H9 (cell line): Measurements from ENCODE around the gene XRCC3. TPM values are rescaled to one million over a fixed set of nuclear protein-coding genes. Genes with fewer than 3 reads are reported as not detected.

Experiments used
- DNase-seq: peaks from one replicate; pipeline ENCODE4 v3.0.0-alpha.2; 2017
- H2AFZ ChIP-seq: one replicate; pipeline ENCODE4 v1.6.1; 2013; ENCODE audit warnings: mild to moderate bottlenecking, low read length, control low read depth, moderate library complexity
- H2AK5ac ChIP-seq: 2 replicates; pipeline ENCODE4 v1.6.1; 2013; ENCODE audit warnings: low read length, control low read depth, mixed read lengths; ENCODE audit not compliant: insufficient read length
- H2BK120ac ChIP-seq: one replicate; pipeline ENCODE4 v1.6.1; 2013; ENCODE audit warnings: low read depth, mild to moderate bottlenecking, low read length, control low read depth, inconsistent platforms; ENCODE audit not compliant: poor library complexity, severe bottlenecking
- H2BK12ac ChIP-seq: 2 replicates; pipeline ENCODE4 v1.6.1; 2013; ENCODE audit warnings: low read length, control low read depth, mixed read lengths, low read depth; ENCODE audit not compliant: insufficient read length
- H2BK15ac ChIP-seq: 2 replicates; pipeline ENCODE4 v1.6.1; 2013; ENCODE audit warnings: low read depth, low read length, control low read depth
- H2BK20ac ChIP-seq: one replicate; pipeline ENCODE4 v1.6.1; 2013; ENCODE audit warnings: low read depth, mild to moderate bottlenecking, low read length, control low read depth, inconsistent platforms; ENCODE audit not compliant: poor library complexity, severe bottlenecking
- H2BK5ac ChIP-seq: 2 replicates; pipeline ENCODE4 v1.6.1; 2013; ENCODE audit warnings: low read length, control low read depth, mixed read lengths; ENCODE audit not compliant: insufficient read length
- H3K14ac ChIP-seq: 2 replicates; pipeline ENCODE4 v1.6.1; 2013; ENCODE audit warnings: low read length, control low read depth; ENCODE audit not compliant: insufficient read depth
- H3K18ac ChIP-seq: 2 replicates; pipeline ENCODE4 v1.6.1; 2013; ENCODE audit warnings: low read depth, mild to moderate bottlenecking, mixed read lengths, low read length, control low read depth; ENCODE audit not compliant: insufficient read length
- H3K23ac ChIP-seq: 2 replicates; pipeline ENCODE4 v1.6.1; 2013; ENCODE audit warnings: low read length, control low read depth, mixed read lengths, low read depth; ENCODE audit not compliant: insufficient read length
- H3K23me2 ChIP-seq: 2 replicates; pipeline ENCODE4 v1.6.1; 2013; ENCODE audit warnings: low read depth, mild to moderate bottlenecking, mixed read lengths, low read length, control low read depth; ENCODE audit not compliant: insufficient read length, poor library complexity, severe bottlenecking
- H3K27ac ChIP-seq: 2 replicates; pipeline ENCODE4 v1.5.1; 2013; ENCODE audit warnings: low read length, control low read depth, mixed read lengths, low read depth; ENCODE audit not compliant: insufficient read length
- H3K27me3 ChIP-seq: 2 replicates; pipeline ENCODE4 v1.6.1; 2013; ENCODE audit warnings: low read length, control low read depth, inconsistent platforms; ENCODE audit not compliant: insufficient read depth
- H3K4ac ChIP-seq: 2 replicates; pipeline ENCODE4 v1.6.1; 2013; ENCODE audit warnings: low read depth, mild to moderate bottlenecking, control low read depth, inconsistent platforms, low read length, moderate library complexity
- H3K4me1 ChIP-seq: 2 replicates; pipeline ENCODE4 v1.6.1; 2013; ENCODE audit warnings: low read length, control low read depth, inconsistent platforms; ENCODE audit not compliant: insufficient read depth
- H3K4me2 ChIP-seq: 2 replicates; pipeline ENCODE4 v1.6.1; 2013; ENCODE audit warnings: low read length, control low read depth, mixed read lengths; ENCODE audit not compliant: insufficient read length, insufficient read depth
- H3K56ac ChIP-seq: 2 replicates; pipeline ENCODE4 v1.6.1; 2013; ENCODE audit warnings: low read depth, mild to moderate bottlenecking, mixed read lengths, low read length, control low read depth; ENCODE audit not compliant: insufficient read length
- H3K79me1 ChIP-seq: 2 replicates; pipeline ENCODE4 v1.6.1; 2013; ENCODE audit warnings: low read depth, mild to moderate bottlenecking, moderate library complexity, low read length, control low read depth, inconsistent platforms; ENCODE audit not compliant: insufficient read depth, poor library complexity, severe bottlenecking
- H3K79me2 ChIP-seq: 2 replicates; pipeline ENCODE4 v1.6.1; 2013; ENCODE audit warnings: low read length, control low read depth, inconsistent platforms; ENCODE audit not compliant: insufficient read depth
- H3K9ac ChIP-seq: 2 replicates; pipeline ENCODE4 v1.6.1; 2013; ENCODE audit warnings: low read length, control low read depth, mixed read lengths; ENCODE audit not compliant: insufficient read length; ENCODE audit errors: extremely low read depth
- H3K9me3 ChIP-seq: one replicate; pipeline ENCODE4 v1.6.1; 2013; ENCODE audit warnings: low read depth, low read length, inconsistent platforms; ENCODE audit not compliant: control insufficient read depth
- H3T11ph ChIP-seq: one replicate; pipeline ENCODE4 v1.6.1; 2013; ENCODE audit warnings: mild to moderate bottlenecking, low read length, control low read depth, inconsistent platforms
- H4K20me1 ChIP-seq: one replicate; pipeline ENCODE4 v1.6.1; 2013; ENCODE audit not compliant: control insufficient read depth, insufficient read length, insufficient read depth
- H4K5ac ChIP-seq: 2 replicates; pipeline ENCODE4 v1.6.1; 2013; ENCODE audit warnings: low read depth, mild to moderate bottlenecking, mixed read lengths, low read length, control low read depth; ENCODE audit not compliant: insufficient read length
- H4K8ac ChIP-seq: replicated peaks from 2 replicates; pipeline ENCODE4 v1.6.1; 2013; ENCODE audit warnings: low read length, control low read depth, mixed read lengths, low read depth; ENCODE audit not compliant: insufficient read length
- H4K91ac ChIP-seq: 2 replicates; pipeline ENCODE4 v1.6.1; 2013; ENCODE audit warnings: low read depth, mild to moderate bottlenecking, moderate library complexity, mixed read lengths, low read length, control low read depth; ENCODE audit not compliant: insufficient read length
- H3K27ac Mint-ChIP-seq, 3 experiments: 2 replicates in 2 of 3; 3 replicates in 1 of 3; pipeline ENCODE4 v1.8.0; 2020 to 2021; ENCODE audit warnings: mixed read lengths in 3 of 3, mild to moderate bottlenecking in 1 of 3, moderate library complexity in 1 of 3
- H3K27me3 Mint-ChIP-seq: 2 replicates; pipeline ENCODE4 v1.8.0; 2021; ENCODE audit warnings: low read depth, mild to moderate bottlenecking, moderate library complexity, mixed read lengths
- H3K36me3 Mint-ChIP-seq, 3 experiments: 2 replicates in 2 of 3; 3 replicates in 1 of 3; pipeline ENCODE4 v1.8.0; 2020 to 2021; ENCODE audit warnings: low read depth in 3 of 3, mixed read lengths in 3 of 3; ENCODE audit not compliant: insufficient read depth in 1 of 3
- H3K4me1 Mint-ChIP-seq, 2 experiments: 2 replicates each; pipeline ENCODE4 v1.8.0; 2020; ENCODE audit warnings: mixed read lengths in 2 of 2
- H3K4me3 Mint-ChIP-seq, 2 experiments: 2 replicates in 1 of 2; 3 replicates in 1 of 2; pipeline ENCODE4 v1.8.0; 2020 to 2021; ENCODE audit warnings: mild to moderate bottlenecking in 2 of 2, mixed read lengths in 2 of 2, moderate library complexity in 1 of 2
- H3K9me3 Mint-ChIP-seq, 2 experiments: 2 replicates in 1 of 2; 3 replicates in 1 of 2; pipeline ENCODE4 v1.8.0; 2020; ENCODE audit warnings: mild to moderate bottlenecking in 2 of 2, mixed read lengths in 2 of 2, moderate library complexity in 1 of 2
- WGBS: extraction: QIAGEN DNeasy Blood & Tissue Kit; methylation state at CpG from one replicate; pipeline ENCODE4 v1.1.7; 2013; ENCODE audit warnings: missing lambda C conversion rate, low lambda C conversion rate, mixed read lengths; ENCODE audit not compliant: insufficient read length; ENCODE audit errors: extremely low coverage; 5-methylcytosine and 5-hydroxymethylcytosine counted together
- total RNA-seq: library from RNA; stranded (reverse); gene quantifications from 2 replicates; pipeline ENCODE4 v1.2.1, GENCODE V29; 2021
- TF ChIP-seq, protein P1 (sequence below): fragments of 200-600 bp; sonication (generic); conservative IDR thresholded peaks from 3 replicates; pipeline ENCODE4 v1.8.0; 2021; ENCODE audit warnings: antibody characterized with exemption, mild to moderate bottlenecking

XRCC3 gene
- total RNA-seq, 1 experiment from 2014 or later: 45.3 TPM

DNA sequence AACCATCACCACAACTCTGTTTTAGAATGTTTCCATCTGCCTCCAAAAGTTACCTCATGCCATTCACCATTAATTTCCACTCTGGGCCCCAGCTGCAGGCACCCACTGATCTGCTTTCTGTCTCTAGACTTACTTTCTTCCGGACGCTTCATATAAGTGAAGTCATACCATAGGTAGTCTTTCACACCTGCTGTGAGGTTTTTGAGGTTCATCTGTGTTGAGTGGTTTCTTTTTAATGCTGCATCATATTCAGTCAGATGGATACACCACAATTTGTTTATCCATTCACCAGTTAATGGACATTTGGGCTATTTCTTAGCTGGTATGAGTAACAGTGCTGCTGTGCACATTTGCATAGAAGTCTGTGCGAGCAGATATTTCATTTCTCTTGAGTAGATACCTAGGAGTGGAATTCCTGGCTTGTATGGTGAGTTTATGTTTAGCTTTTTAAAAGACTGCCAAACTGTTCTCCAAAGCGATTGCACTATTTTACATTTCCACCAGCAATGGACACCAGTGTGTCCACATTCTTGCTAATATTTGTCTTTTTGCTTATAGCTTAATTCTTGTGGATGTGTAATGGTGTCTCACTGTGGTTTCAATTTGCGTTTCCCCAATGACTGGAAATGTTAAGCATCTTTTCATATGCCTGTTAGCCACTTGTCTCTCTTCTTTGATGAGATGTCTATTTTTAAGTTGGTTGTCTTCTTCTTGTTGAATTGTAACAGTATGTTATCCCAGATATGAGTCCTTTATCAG lies 48.7 kb upstream of the XRCC3 start:
- H3K27me3 ChIP-seq: no peaks in the 10 kb centered on the region
- H3K4me3 Mint-ChIP-seq: no peak overlapping the region

More for the DNA sequence above, 48.7 kb upstream of the XRCC3 start:
- TF ChIP-seq, protein P1, sequence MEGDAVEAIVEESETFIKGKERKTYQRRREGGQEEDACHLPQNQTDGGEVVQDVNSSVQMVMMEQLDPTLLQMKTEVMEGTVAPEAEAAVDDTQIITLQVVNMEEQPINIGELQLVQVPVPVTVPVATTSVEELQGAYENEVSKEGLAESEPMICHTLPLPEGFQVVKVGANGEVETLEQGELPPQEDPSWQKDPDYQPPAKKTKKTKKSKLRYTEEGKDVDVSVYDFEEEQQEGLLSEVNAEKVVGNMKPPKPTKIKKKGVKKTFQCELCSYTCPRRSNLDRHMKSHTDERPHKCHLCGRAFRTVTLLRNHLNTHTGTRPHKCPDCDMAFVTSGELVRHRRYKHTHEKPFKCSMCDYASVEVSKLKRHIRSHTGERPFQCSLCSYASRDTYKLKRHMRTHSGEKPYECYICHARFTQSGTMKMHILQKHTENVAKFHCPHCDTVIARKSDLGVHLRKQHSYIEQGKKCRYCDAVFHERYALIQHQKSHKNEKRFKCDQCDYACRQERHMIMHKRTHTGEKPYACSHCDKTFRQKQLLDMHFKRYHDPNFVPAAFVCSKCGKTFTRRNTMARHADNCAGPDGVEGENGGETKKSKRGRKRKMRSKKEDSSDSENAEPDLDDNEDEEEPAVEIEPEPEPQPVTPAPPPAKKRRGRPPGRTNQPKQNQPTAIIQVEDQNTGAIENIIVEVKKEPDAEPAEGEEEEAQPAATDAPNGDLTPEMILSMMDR: no peak
- DNase-seq: no peak
- Mint-ChIP-seq H3K4me1 (peaks cover 12% of the 10 kb centered on the region in 2 experiments), H3K27me3 (no peaks in the 10 kb centered on the region), H3K27ac (no peak overlapping the region), H3K9me3 (no peaks in the 10 kb centered on the region), H3K36me3 (no peaks in the 10 kb centered on the region)
- Histone ChIP-seq H3K79me1 (no peaks in the 10 kb centered on the region), H2BK5ac (no peak overlapping the region), H3T11ph (no peak overlapping the region), H3K27ac (no peak overlapping the region), H3K23me2 (no peaks in the 10 kb centered on the region), H3K79me2 (no peaks in the 10 kb centered on the region), H2AFZ (no peak overlapping the region), H3K18ac (no peak overlapping the region), H3K23ac (no peak overlapping the region), H3K9me3 (no peaks in the 10 kb centered on the region), H2AK5ac (no peak overlapping the region), H3K14ac (no peak overlapping the region), H2BK12ac (no peak overlapping the region), H3K4me1 (peaks cover 3% of the 10 kb centered on the region; the same call in 1 of the 2 replicates), H4K20me1 (no peaks in the 10 kb centered on the region), H3K4ac (no peak overlapping the region), H4K5ac (no peak overlapping the region), H2BK120ac (no peak overlapping the region), H3K56ac (no peak overlapping the region), H4K91ac (no peak overlapping the region), H2BK20ac (no peak overlapping the region), H2BK15ac (no peak overlapping the region), H4K8ac (no peak overlapping the region), H3K4me2 (no peak overlapping the region), H3K9ac (no peak overlapping the region)
- WGBS: no CpG with 5 or more reads among the region's 5 CpGs
